A204.1 (cell line): ENCODE results near the gene TFDP2.
"Not testable (repeated sequence)": the region's sequence is repeated elsewhere in the genome, so short reads cannot be mapped to it uniquely, and the experiment has no call there.

Experiments
- FAIRE-seq: peaks from 2 replicates; lab custom pipeline; 2012; peaks lifted over from hg19 to GRCh38; lab: Jason Lieb, UNC

TFDP2 gene

DNA sequence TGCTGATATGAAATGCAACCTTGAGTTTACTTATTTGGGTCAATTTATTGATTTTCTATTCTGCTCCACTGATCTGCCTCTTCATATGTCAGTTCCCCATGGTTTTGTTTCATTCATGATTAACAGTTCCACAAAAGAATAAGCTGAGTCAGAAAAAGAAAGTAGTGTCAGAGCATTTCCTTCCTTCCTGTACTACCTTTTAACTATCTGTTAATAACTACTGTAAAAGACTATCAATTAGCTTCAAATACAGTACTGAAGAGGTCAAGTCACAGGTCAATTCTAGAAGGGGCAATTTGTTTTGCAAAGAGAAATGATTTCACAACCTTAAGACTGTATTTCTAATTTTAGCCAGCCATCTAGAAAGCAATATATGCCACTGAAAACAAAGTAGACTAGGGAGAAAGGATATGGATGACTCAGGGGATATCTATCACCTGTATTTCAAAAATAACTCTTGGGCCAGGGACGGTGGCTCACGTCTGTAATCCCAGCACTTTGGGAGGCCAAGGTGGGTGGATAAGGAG lies 129.5 kb downstream of the TFDP2 start:
- no peak for FAIRE-seq

DNA sequence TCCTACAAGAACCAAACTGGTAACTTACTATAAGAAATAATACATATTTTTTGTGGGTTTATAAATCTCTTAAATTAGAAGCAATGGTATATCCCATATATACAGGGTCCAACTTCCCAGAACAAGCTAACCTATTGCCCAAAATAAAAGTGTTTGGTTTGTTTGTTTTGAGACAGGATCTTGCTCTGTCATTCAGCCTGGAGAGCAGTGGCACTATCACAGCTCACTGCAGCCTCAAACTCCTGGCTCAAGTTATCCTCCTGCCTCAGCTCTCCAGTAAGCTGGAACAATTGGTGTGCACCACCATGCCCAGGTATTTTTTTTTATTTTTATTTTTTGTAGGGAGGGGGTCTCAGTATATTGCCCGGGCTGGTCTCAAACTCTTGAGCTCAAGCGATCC lies 135.4 kb downstream of the TFDP2 start:
- no peak for FAIRE-seq

DNA sequence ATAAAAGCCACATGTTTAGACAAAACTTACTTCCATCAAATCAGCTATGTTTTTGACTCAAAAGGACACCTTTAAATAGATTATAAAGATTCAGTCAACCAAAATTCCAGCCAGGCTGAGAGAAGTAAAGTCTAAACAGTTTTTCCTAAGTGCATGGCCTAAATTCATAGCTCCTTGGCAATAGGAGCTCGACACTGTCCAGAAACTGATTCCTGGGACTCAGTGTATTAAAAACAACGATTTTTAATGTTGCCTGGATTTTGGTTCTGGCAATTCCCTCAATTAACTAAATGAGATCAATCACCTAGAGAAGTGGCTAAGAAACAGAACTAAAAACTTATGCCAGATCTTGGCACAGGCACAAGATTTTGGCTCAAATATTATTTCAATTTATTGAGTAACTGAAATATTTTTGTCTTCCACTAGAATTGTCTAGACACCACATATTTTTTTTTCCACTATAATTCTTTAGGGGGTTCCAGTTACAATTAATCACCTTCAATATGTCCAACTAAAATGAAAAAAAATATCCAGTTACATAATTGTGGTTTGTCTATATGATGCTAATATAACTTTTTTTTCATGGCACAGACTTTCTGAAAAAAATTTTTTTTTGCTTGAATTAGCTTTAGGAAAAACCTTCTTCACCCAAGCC lies 135.9 kb downstream of the TFDP2 start:
- no peak for FAIRE-seq

DNA sequence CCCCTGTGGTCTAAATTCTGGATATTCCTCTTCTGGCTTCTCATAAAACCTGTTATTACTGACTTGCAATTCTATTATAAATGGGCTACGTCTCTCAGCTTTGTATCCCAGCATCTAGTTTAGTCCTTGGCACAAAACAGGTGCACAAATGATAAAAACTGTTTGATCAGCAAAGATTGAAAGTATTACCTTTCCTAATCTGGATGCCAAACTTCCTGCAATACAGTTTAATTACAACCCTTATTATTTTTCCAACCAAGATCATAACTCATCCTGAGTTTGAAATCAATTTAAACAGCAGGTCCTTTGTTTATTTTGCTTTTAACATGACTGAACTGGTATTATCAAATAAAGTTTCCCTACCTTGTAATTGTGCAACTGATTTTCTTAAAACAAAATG lies 140.3 kb downstream of the TFDP2 start:
- no peak for FAIRE-seq

DNA sequence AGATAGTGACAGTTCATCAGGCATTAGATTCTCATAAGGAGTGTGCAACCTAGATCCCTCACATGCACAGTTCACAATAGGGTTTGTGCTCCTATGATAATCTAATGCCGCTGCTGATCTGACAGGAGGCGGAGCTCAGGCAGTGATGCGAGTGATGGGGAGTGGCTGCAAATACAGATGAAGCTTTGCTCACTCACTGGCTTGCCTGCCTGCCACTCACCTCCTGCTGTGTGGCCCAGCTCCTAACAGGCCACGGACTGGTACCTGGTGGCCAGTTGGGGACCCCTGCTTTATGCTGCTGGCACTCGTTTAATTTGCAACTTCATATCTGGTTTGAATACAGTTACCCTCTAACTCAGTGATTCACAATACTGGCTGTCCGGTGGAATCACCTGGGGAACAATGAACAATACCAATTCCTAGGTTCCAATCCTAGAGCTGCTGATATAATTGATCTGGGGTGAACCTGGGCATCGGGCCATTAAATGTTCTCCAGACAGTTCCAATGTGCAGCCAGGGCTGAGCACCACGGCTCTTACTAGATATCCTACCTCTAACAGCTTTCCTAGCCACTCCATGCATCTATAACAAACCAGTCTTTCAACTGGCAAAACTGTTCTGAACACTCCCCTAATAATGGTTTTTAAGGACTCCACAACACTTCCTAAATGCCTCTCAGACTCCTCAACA lies 141.5 kb downstream of the TFDP2 start:
- FAIRE-seq = no peak

DNA sequence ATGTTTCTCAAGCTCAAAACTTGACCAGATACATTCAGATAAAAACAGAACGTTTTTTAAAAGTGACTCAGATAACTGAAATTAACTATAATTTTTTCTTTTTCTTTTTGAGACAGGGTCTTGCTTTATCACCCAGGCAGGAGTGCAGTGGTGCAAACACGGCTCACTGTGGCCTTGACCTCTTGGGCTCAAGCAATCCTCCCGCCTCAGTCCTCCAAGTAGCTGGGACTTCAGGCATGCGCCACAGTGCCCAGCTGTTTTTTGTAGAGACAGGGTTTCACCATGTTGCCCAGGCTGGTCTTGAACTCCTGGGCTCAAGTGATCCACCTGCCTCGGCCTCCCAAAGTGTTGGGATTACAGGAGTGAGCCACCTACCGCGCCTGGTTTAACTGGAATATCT lies 144.4 kb downstream of the TFDP2 start:
- not testable (repeated sequence) for FAIRE-seq

DNA sequence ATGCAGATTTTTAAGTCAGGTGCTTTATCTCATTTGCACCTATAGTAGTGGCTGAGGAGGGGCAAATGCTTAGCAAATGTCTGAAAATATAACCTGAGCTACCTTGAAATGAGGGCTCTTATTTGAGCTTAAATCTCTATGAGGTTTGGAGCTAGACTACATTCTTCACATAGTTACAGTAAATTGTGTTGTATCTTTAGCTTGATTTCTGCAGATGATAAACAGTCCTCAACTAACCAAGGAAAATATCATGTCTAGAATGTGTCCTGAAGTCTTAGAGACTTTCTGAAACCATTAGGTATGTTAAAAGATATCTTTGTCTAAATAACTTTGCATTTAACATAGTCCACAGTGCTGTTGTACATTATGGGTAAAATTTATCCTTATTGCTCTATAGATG lies 145.3 kb downstream of the TFDP2 start:
- no peak for FAIRE-seq

DNA sequence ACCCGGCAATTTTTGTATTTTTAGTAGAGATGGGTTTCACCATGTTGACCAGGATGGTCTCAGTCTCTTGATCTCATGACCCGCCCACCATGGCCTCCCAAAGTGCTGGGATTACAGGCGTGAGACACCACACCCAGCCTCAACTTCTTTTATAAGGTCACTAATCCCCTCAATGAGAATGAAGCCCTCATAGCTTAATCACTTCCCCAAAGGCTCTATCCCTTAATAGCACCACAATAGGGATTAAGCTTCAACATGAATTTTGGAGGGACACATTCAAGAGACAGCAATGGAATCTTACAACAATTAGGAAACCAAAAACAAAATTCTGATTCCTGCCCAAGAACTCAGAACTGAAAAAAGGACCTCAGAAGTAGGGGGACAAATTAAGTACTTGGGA lies 146.1 kb downstream of the TFDP2 start:
- no peak for FAIRE-seq

DNA sequence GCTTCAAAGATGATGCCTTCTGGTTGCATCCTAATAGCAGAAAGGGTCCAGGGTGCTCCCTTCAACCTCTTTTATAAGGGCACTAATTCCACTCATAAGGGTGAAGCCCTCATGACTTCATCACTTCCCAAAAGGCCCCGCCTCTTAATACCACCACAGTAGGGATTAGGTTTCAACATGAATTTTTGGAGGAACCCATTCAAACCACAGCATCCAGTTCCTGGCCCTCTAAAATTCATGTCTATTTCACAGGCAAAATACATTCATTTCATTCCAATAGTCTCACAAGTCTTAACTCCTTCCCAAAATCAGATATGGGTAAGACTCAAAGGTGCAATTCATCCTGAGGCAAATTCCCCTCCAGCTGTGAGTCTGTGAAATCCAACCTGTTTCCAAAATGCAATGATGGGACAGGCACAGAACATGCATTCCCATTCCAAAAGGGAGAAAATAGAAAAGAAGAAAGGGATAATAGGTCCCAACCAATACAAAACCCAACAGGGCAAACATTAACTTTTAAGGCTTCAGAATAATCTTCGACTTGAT lies 148.9 kb downstream of the TFDP2 start:
- no peak for FAIRE-seq

DNA sequence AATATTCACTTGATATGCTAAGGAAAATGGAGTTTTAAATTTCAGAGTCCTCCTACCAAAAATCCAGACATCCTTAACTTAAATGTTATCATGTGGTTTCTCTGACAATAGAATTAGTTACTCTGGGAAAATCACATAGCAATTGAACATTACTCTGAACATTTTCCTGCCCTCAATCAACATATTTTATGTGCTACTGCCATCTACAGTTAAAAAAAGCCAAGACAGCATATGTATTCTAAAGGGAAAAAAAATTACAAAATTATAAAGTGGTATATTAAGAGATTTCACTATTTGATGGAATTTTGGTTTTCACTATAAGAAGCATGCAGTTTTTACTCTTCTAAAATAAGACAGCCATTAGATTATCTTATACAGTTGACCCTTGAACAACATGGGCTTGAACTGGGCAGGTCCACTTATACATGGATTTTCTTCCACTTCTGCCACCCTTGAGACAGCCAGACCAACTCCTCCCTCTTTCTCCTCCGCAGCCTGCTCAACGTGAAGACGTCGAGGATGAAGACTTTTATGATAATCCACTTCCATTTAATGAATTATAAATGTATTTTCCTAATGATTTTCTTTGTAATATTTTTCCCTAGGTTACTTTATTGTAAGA lies 150.6 kb downstream of the TFDP2 start:
- FAIRE-seq = peak; percentile 97

DNA sequence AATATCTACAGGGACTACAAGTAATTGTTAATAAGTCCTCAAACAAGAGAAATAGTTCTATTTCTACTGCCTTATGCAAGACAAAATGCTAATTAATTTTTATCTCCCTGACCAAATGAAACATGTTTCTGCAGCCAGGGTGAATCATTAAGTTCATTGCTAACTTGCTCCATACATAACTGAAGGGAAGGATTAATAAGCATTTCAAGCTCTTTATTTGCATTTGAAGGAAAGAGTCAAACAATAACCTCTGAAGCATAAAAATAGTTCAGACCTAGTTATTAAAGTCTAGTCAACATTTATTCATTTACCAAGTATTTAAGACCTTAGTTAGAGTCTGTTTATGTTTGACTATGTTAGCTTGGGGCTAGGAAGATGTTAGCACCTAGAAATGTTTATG lies 152.9 kb downstream of the TFDP2 start:
- FAIRE-seq = no peak

DNA sequence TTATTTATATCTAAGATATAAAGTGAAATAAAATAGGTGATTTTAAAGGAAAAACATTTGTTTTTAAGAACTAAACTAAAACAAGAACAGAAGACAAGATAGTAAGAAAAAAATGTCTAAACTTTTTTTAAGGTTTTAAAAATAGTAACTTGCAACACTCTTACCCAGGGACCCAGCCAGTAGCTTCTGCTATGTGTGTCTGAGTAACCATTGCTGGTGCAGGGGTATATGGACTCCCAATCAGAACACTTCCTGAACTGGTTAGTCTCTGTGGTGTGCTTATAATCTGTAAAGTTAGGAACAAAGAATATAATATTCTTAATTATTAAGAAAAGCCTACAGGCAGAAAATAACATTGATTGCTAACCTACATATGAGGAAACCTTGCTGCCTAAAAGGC lies 154.5 kb downstream of the TFDP2 start:
- no peak for FAIRE-seq

DNA sequence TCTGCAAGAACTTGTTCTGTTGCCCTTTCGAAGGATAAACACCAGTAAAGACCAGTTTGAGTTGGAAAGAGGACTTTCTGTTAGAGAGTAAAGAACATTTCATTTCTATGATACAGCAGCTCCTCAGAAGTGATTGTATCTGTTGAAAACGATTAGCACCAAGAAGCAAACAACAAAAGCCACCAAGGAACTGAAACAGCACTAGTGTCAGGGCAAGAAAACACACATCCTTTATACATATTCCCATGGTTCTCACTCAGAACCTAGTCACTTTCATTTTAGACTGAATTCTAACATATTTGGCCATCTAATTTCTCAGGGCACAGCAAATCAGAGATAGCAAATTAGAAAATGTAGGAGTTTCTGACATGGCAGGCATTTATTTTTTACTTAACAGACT lies 156.8 kb downstream of the TFDP2 start:
- no peak for FAIRE-seq

DNA sequence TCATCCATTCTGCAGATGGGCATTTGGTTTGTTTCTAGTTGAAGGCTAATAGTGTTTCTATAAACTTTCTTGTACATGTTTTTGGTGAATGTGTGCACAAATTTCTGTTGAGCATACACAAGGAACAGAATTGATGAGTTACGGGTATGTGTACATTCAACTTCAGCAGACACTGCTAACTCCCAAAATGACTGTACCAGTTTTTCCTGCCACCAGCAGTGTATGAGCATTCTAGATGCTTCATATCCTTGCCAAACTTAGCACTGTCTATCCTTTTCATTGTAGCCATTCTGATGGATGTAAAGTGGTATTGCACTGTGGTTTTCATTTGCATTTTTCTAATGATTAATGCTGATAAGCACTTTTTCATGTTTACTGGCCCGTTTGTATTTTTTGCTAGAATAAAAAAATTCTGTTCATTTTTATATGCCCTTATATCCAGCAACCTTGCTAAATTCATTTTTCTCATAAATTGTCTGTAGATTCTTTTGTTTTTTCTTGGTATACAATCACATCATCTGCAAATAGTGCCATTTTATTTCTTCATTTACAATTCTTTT lies 162.7 kb downstream of the TFDP2 start:
- FAIRE-seq = no peak

DNA sequence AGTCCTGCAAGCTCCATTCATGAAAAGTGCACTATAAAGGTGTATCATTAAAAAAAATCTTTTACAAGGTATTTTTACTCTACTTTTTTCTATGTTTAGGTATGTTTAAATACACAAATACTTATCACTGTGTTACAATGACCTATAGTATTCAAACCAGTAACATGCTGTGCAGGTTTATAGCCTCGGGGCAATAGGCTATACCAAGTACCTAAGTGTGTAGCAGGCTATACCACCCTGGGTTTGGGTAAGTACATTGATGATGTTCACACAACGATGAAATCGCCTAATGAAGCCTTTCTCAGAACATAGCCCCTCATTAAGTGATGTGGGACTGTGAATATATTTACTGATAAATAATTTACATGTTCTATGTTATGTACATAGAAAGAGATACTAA lies 168.3 kb downstream of the TFDP2 start:
- no peak for FAIRE-seq

DNA sequence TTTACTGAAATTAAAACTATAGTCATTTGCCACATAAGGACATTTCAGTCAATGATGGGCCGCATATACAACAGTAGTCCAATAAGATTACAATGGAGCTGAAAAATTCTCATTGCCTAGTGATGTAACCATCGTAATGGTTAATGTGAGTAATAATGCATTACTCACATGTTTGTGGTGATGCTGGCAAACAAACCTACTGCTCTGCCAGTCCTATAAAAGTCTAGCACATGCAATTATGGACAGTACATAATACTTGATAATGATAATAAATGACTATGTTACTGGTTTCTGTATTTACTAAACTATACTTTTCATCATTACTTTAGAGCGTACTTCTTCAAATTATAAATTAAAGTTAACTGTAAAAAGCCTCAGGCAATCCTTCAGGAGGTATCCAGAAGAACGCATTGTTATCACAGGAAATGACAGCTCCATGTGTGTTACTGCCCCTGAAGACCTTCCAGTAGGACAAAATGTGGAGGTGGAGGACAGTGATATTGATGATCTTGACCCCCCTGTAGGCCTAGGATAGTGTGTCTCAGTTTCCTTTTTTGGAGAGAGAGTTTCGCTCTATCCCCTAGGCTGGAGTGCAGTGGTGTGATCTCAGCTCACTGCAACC lies 170.2 kb downstream of the TFDP2 start:
- FAIRE-seq = no peak

DNA sequence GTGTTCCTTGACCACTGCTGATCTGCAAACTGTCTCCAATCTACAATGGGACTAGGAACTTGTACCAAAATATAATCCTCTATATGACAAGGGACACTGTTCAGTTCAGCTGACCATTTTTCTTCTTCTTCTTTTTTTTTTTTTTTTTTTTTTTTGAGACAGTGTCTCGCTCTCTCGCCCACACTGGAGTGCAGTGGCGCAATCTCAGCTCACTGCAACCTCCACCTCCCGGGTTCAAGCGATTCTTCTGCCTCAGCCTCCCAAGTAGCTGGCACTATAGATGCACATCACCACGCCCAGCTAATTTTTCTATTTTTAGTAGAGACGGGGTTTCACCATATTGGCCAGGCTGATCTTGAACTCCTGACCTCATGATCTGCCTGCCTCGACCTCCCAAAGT lies 174.6 kb downstream of the TFDP2 start:
- FAIRE-seq = not testable (repeated sequence)

DNA sequence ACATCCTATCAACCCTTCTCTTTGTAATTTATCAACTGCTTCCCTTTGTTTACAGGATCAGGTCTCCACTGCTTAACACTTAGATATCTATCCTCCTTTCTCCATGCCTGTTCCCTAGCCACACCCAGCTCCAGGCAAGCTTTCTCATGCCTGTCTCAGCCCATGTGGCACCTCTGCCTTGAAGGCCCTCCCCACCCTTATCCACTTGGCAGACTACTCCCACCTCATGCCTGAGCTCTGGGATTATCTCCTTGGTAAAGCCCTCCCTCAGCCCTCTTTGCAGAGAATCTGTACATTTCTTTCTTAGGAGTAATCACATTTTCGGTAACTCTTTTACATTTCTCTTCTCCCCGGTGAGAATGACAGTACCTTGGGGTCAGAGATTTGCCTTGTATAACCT lies 176.9 kb downstream of the TFDP2 start:
- FAIRE-seq = no peak

DNA sequence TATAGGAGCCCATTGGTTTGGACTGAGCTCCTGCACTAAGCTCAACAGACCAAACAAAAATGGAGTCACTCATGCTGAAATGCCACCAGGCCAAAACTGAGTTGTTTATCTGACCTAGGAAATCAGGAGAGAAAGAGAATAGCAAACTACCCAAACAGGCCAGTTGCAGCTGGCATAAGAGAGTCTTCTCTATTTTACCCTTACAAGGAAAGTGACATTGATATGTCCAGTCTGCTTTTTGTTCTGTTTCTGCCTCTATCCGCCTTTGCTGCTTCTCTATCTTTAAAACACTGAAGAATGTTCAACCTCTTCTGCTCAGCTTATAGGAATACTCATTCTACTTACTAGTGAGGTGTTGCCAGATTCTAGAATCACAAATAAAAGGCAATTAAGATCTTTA lies 177.8 kb downstream of the TFDP2 start:
- no peak for FAIRE-seq

DNA sequence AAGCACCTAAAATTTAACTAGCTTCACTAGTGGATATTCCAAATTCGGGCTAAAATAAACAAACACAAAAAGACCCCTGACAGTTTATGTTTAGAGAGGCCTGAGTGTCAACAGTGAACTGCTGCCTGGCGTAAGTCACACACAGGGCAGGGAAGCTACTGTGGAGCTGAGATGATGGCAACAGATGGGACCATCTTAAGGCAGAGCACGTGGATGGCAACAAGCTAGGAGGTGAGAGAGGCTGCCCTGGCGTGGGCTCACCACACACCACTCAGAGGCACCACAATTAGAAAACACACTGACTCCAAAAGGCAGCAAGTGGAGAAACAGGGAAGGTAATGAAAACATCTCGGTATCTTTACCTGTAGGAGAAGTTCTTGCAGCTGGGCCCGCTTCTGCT lies 179.6 kb downstream of the TFDP2 start:
- FAIRE-seq = no peak

DNA sequence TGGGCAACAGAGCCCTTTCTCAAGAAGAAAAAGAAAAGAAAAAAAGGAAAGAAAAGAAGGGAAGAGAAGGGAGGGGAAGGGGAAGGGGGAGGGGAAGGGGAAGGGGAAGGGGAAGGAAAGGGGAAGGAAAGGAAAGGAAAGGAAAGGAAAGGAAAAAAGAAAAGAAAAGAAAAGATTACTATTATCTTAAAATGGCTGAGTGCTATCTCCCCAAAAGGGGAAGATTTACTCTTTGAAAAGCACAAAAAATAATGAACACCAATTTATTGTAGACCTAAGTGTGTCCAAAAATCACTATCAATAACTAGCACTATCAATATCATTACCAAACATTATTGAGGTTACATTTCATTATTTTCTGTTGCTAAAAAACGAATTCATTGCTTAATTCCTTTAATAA lies 183.9 kb downstream of the TFDP2 start:
- no peak for FAIRE-seq

DNA sequence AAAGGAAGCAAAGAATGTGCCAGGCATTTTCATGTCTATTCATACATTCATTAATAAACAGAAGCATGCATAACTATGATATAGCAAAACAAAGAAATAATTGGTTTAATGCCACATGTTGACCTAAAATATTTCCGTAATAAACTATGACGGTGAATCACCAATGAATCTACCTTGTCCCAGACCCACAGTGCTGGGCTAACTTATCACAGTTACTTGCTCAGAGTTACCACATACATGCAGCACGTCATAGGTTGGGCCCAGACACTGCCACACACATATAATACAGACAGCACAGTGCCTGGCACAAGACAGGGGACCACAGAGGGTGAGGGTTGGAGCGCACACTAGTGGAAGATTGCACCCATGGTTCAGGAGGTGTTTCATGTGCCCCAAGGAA lies 186.0 kb downstream of the TFDP2 start:
- FAIRE-seq = no peak

DNA sequence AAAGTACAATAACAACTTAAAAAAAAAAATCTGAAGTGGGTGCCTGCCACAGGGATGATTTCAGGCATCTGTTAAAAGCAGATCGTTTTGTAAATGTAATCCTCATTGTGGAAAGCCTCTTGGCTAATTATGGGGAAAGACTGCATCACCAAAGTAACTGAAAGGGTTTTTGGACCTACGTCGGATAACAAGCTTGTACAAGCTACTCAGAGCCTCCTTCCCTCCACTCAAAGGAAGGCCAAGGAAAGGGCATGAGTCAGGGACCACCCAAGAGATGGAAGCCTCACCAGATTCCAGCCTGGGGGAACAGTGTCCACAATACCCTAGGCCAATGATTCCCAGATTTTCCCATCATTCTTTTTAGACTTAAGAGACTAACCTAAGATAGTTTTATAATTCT lies 188.6 kb downstream of the TFDP2 start:
- no peak for FAIRE-seq
